Gastrocnemius medialis (tissue), 4 donors: Measurements from ENCODE around the gene HPN.
A peak's percentile ranks its signal among the peaks of the same experiment; 100 is the strongest.

ENCODE experiments used
- CTCF ChIP-seq, 5 experiments: fragments of 450-650 bp in 3 of 5; fragments of 200-600 bp in 2 of 5; sonication (generic) in 2 of 5; IDR thresholded peaks in 4 of 5; conservative IDR thresholded peaks in 1 of 5; 1 replicate in 4 of 5; 2 replicates in 1 of 5; pipeline ENCODE4 v1.5.1; 2016 to 2019; ENCODE audit warnings: antibody characterized with exemption in 5 of 5, mild to moderate bottlenecking in 3 of 5, moderate library complexity in 3 of 5
- POLR2A ChIP-seq, 2 donors: fragments of 450-650 bp; IDR thresholded peaks; one replicate each; pipeline ENCODE4 v1.6.1; 2017; ENCODE audit warnings: antibody characterized with exemption in 2 of 2, mild to moderate bottlenecking in 2 of 2, moderate library complexity in 2 of 2

- TF ChIP-seq CTCF (IDR thresholded peaks at IDR 0.05 in 4 of 5, conservative IDR thresholded peaks at IDR 0.05 in 1 of 5) (no peak), POLR2A (IDR thresholded peaks at IDR 0.05) (peak; percentile 81 to 86)
Observed at GRCh38 chr19:35000338-35000646, 41.2 kb upstream of the HPN start.
